NOMO-1 treated with DMSO at 0.1 percent for 48 hours (cell line): ENCODE measurements around the gene LILRB4.
"Not testable (repeated sequence)": the region's sequence is repeated elsewhere in the genome, so short reads cannot be mapped to it uniquely, and the experiment has no call there.

Source experiments
- DNase-seq: peaks from one replicate; lab custom pipeline; 2025; ENCODE audit not compliant: unreplicated experiment; lab: John Stamatoyannopoulos, UW

Gene LILRB4

DNA sequence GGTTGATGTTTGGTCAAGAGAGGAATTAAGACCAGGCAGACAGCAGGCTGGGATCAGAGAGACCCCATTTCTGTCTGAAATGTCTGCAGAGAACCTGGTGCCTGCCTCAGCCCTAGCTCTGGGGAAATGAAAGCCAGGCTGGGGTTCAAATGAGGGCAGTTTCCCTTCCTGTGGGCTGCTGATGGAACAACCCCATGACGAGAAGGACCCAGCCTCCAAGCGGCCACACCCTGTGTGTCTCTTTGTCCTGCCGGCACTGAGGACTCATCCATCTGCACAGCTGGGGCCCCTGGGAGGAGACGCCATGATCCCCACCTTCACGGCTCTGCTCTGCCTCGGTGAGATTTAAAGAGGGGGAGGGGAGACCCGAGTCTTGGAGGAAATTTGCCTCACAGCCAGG is at the start of gene LILRB4:
Gene LILRB4 (plus strand): TSS at position 256 of the 400 bp plus-strand sequence. CDS start 49 bp downstream, at position 305.
- peak; percentile 80 for DNase-seq

DNA sequence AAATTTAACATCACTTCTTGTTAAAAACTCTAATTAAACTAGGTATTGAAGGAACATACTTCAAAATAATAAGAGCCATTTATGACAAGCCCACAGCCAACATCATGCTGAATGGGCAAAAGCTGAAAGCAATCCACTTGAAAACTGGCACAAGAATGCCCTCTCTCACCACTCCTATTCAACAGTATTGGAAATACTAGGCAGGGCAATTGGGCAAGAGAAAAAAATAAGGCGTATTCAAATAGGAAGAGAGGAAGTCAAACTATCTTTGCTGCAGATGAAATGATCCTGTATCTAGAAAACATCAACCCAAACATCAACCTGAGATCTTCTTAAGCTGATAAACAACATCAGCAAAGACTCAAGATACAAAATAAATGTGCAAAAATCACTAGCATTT is 48.1 kb upstream of the LILRB4 start:
- no peak for DNase-seq

- DNase-seq: no peak
These were observed 46.7 kb upstream of the LILRB4 start for GRCh38 chr19:54616057-54616456.

DNA sequence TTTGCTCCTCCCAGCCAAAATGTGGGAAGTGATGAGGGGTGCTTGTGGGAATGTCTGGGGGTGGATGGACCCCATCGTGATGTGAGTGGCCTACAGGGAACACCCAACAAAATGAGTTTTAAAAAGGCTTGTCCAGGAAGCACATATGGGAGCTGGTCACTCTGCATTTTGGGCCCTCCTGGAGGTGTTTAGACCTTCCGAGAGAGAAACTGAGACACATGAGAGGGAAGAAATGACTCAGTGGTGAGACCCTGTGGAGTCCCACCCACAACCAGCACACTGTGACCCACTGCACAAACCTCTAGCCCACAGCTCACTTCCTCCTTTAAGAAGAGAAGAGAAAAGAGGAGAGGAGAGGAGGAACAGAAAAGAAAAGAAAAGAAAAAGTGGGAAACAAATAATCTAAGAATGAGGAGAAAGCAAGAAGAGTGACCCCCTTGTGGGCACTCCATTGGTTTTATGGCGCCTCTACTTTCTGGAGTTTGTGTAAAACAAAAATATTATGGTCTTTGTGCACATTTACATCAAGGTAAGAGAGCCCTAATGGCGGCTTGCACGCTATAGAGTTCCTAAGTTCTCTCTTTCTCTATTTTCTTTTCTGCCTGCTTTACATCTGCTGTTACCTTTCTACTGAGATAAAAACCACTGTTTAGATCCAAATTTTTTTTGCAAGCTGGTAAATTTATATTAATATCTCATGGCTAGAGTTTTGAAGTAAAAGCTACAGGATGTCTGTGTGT is 45.8 kb upstream of the LILRB4 start:
- no peak for DNase-seq

- DNase-seq: no peak
These were observed 42.3 kb upstream of the LILRB4 start for GRCh38 chr19:54620464-54620863.

DNA sequence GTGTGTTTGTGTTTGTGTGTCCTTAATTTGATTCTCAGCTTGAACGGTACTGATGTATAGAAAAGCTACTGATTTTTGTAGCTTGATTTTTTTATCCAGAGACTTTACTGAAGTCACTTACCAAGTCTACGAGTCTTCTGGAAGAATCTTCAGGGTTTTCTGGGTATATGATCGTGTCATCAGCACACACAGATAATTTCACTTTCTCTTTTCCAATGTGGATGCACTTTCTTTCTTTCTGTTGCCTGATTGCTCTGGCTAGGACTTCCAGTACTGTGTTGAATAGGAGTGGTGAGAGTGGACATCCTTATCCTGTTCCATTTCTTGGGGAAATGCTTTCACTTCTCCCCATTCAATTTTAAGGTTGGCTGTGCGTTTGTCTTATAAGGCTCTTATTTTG is 40.4 kb upstream of the LILRB4 start:
- DNase-seq: no peak

GRCh38 chr19:54624234-54624633 is 38.6 kb upstream of the LILRB4 start:
- not testable (repeated sequence) for DNase-seq

GRCh38 chr19:54624934-54625730 is 37.7 kb upstream of the LILRB4 start:
- DNase-seq: not testable (repeated sequence)

GRCh38 chr19:54626757-54627156 is 36.0 kb upstream of the LILRB4 start:
- no peak for DNase-seq

GRCh38 chr19:54627912-54628311 is 34.9 kb upstream of the LILRB4 start:
- DNase-seq: not testable (repeated sequence)

DNA sequence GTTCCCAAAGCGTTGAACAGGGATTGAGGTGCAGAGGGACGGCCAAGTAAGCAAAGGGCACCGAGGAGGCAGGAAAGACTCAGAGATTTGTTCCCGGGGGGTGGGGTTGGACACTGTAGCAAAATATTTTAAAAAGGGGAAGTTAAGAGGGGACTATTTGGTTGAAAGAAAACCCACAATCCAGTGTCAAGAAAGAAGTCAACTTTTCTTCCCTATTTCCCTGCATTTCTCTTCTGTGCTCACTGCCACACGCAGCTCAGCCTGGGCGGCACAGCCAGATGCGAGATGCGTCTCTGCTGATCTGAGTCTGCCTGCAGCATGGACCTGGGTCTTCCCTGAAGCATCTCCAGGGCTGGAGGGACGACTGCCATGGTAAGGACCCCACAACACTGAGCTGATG is 32.5 kb upstream of the LILRB4 start, which contains the start of gene LILRB1:
Gene LILRB1 (plus strand): TSS at position 223 of the 400 bp plus-strand sequence. CDS start 590 bp downstream, outside the sequence.
- DNase-seq: peak; percentile 62

GRCh38 chr19:54630782-54631181 is 32.0 kb upstream of the LILRB4 start:
- DNase-seq: no peak

GRCh38 chr19:54631489-54632337 is 31.1 kb upstream of the LILRB4 start:
- DNase-seq: not testable (repeated sequence)

DNA sequence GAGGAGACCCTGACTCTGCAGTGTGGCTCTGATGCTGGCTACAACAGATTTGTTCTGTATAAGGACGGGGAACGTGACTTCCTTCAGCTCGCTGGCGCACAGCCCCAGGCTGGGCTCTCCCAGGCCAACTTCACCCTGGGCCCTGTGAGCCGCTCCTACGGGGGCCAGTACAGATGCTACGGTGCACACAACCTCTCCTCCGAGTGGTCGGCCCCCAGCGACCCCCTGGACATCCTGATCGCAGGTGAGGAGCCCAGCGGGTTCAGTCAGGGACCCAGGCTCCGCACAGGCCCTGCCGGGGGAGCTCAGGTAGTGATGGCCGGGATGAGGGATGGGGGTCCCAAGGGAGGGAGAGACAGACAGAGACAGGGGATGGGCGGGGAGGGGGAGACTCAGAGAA is 30.3 kb upstream of the LILRB4 start:
- not testable (repeated sequence) for DNase-seq

- no peak for DNase-seq
These were observed 29.4 kb upstream of the LILRB4 start for GRCh38 chr19:54633401-54633800.

GRCh38 chr19:54636081-54636480 is 26.7 kb upstream of the LILRB4 start:
- DNase-seq: not testable (repeated sequence)

- DNase-seq: no peak
These were observed 24.1 kb upstream of the LILRB4 start for GRCh38 chr19:54638683-54639082.

DNA sequence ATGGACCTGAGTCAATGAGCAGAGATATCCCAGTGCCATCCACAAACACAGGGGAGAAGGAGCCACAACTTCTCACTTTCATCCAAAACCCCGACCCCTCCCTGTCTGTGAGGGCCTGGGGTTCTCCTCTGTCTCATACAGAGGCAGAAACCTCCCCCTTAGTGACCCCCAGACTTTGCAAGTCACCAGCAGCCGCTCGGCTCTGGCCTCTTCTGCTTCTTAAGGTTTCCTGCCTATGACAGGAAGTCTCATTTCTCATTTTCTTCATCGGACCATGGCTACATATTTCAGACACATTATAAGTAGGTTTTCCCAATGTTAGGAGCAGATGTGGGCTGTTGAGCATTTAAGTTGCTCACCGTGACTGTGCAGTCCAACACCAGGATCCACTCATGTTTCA is 19.8 kb upstream of the LILRB4 start:
- DNase-seq: peak; percentile 22

- DNase-seq: not testable (repeated sequence)
These were observed 19.2 kb upstream of the LILRB4 start for GRCh38 chr19:54643583-54643982.

DNA sequence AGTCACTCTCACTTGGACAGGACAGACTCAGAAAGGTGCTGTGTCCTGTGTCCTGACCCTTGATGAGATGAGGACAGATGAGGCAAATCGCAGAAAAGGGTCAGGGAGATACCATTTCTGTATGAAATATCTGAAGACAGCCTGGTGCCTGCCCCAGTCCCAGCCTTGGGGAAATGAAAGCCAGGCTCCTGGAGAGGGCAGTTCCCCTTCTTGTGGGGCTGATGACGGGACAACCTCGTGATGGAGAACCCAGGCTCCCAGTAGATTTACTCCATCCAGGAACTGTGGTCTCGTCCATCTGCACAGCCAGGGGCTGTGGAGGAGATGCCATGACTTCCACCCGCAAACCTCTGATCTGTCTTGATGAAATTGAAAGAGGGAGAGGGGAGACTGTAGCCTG is 18.7 kb upstream of the LILRB4 start:
- DNase-seq: peak; percentile 47

GRCh38 chr19:54646331-54646841 is 16.4 kb upstream of the LILRB4 start:
- no peak for DNase-seq
